ENCODE results near the gene TRMT112.

- TF ChIP-seq SP1 (IDR thresholded peaks at IDR 0.05), result no peak
- no peak for TF ChIP-seq SUZ12 (IDR thresholded peaks at IDR 0.05)
- no peak for TF ChIP-seq NFRKB (IDR thresholded peaks at IDR 0.05)
- no peak for TF ChIP-seq ZNF384 (IDR thresholded peaks at IDR 0.05)
- no peak for TF ChIP-seq CTBP1 (IDR thresholded peaks at IDR 0.05; ENCODE audit: borderline replicate concordance)
- TF ChIP-seq ELF4 (IDR thresholded peaks at IDR 0.05), result no peak
- no peak for TF ChIP-seq HDGF (IDR thresholded peaks at IDR 0.05; ENCODE audit: borderline replicate concordance)
- TF ChIP-seq BHLHE40 (IDR thresholded peaks at IDR 0.05; ENCODE audit: borderline replicate concordance), result no peak
These were observed 20.3 kb downstream of the TRMT112 start for GRCh38 chr11:64296830-64297698.
